NCI-H187 (cell line): ENCODE data around the gene ZNF230.
A peak's percentile ranks its signal among the peaks of the same experiment; 100 is the strongest.

Source experiments
- DNase-seq, 2 experiments: peaks; one replicate each; lab custom pipeline; 2025; lab: John Stamatoyannopoulos, UW

Gene ZNF230

GRCh38 chr19:44002566-44003460 is at the start of gene ZNF230:
Gene ZNF230, plus strand, starts transcription at chr19:44002957. Its CDS starts 4,122 bp downstream, at chr19:44007079.
- DNase-seq = peak; percentile 68 to 84

- DNase-seq = no peak
These were observed 45.9 kb upstream of the ZNF230 start for GRCh38 chr19:43956827-43957226.

DNA sequence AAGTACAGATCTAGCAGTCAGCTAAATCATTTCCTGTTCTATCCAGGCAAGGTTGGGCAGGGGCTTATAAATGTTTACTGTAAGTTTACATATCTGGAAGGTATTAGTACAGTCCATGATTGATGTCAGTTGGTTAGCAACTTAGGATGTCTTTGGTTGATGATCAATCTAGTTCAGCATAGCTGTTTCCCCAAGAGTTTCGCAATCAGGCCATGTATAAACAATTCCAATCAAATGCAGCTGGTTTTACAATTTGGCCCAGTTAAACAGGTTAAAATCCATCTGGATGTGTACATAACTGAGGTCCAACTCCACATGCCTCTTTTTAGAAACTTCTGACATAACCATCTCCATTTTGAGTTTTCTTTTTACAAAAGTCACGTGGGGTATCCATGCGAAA is 44.9 kb upstream of the ZNF230 start:
- DNase-seq = no peak

- DNase-seq = no peak
These were observed 42.3 kb upstream of the ZNF230 start for GRCh38 chr19:43960411-43960810.

- no peak for DNase-seq
These were observed 36.6 kb upstream of the ZNF230 start for GRCh38 chr19:43966079-43966694.

GRCh38 chr19:43976732-43977131 is 26.0 kb upstream of the ZNF230 start:
- DNase-seq = no peak

GRCh38 chr19:43983544-43983911 is 19.2 kb upstream of the ZNF230 start:
- DNase-seq = no peak

DNA sequence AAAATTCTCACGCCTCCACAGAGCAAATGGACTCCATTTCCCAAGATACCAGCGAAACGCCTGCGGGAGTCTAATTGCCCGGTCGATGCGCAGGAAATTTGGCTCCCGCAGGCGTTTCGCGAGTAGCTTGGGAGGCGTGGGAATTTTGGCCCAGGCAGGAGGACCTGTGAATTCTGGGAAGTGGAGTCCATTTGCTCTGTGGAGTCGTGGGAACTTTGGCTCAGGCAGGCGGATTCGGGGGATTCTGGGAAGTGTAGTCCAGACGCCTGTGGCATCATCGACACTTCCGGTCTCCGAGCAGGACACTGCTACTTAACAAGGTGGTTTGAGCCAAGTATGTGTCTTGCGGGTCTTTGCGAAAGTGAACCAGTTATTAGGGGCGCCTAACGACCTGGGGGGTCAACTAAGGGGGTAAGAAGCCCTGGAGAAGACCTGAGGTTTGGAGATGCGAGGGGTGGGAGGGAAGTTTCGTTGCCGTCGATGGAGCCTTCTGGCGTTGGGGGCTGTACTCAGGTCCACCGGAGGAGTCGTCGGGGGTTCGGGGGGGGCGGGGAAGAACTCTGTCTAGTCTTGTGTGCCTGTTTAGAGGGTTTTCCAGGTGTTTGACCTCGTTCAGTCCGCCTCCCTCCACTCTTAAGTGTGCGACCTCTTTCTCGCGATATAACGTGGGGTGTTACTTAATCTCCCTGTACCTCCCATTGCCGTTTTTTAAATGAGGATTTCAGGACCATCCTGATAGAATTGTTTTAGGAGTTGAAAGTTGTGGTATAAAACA is 18.7 kb upstream of the ZNF230 start, which contains the start of gene ZNF155:
TSS of gene ZNF155 (plus strand) at position 277 of the 775 bp plus-strand sequence. CDS start 4,356 bp downstream, outside the sequence.
- peak; percentile 80 to 94 for DNase-seq

GRCh38 chr19:43984687-43985000 is 18.1 kb upstream of the ZNF230 start:
- DNase-seq = no peak

DNA sequence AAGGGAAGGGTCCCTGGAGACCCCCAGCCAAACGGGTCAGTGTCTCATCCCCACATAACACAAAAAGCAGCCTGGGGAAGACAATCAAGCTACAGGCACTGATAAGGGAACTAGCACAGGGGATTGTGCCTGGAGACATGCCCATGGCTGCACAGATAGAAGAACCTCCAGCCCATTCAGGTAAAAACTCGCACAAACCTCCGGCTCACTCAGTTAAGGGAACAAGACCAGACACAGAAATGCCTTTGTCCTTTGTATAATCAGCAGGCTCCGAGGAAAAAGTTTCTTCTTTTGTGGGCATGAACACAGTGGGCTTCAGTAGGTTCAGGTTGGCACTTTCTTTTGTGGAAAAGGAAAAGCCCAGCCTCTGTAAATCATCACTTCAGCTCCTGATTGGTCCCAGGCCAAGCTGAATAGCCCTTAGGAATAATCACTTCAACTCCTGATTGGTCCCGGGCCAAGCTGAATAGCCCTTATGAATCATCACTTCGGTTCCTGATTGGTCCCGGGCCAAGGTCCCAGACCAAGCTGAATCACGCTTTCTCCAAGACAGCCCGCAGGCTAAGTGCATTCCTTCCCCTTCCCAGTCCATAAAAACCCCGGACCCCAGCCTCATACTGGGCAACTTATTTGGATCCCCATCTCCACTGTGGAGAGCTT is 5.0 kb upstream of the ZNF230 start:
- no peak for DNase-seq

DNA sequence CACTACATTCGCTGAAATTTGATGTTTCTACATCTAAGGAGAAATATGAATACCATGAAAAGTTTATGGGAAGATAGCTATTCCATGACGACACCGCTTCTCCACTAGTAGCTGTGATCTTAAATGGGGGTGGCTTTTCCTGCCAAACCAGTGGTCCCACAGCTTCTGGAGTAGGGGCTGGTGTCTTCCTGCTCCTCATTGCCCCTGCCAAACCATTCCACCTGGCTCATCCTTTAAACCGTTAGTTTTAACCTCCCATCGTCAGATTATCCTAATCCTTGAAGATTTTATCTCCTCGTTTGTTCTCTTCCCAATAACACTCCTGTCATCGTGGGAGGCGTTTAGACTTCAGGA is 568 bp upstream of the ZNF230 start:
- DNase-seq = no peak

- DNase-seq = no peak
These were observed 778 bp downstream of the ZNF230 start for GRCh38 chr19:44003461-44004009.

DNA sequence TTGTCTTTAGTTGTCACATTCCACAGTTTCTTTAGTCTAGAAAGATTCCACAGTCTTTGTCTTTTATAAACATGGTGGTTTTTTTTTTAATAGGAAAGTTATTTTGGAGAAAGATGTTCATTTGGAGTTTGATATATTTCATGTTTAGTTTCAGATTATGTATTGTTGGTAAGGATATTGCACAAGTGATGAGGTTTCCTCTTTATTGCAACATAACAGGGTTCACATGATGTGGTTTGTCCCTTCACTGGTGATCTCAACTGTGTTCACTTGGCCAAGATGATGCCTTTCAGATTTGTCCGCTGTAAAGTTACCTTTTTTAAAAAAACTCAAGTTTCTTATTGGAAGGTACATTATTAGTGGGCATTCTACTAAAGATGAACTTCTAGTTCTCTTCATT is 3.2 kb downstream of the ZNF230 start:
- DNase-seq = no peak

DNA sequence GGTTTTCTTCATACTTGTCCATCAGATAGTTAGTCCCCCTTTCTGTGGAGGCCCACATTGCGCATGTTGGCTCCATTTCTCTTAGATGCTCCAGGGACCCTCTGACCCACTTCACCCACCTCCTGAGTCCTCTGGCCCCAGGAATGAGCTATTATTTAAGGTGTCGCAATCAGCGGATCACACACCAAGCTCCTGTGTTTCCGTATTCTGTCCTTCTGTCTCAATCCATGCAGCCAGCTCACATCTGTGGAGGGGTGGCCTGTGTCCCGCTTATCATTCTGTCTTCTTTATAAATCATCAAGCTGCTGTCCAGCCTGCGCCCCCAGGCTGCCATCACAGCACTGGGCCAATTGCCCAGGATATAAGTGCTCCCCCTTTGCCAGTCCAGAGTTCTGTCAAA is 4.7 kb downstream of the ZNF230 start:
- DNase-seq = no peak

DNA sequence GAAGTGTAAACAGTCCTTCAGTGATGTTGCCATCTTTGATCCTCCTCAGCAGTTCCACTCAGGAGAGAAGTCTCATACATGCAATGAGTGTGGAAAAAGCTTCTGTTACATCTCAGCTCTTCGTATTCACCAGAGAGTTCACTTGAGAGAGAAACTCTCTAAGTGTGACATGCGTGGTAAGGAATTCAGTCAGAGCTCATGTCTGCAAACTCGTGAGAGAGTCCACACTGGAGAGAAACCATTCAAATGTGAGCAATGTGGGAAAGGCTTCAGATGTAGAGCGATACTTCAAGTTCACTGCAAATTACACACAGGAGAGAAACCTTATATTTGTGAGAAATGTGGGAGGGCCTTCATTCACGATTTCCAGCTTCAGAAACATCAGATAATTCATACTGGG is 7.7 kb downstream of the ZNF230 start:
- no peak for DNase-seq

DNA sequence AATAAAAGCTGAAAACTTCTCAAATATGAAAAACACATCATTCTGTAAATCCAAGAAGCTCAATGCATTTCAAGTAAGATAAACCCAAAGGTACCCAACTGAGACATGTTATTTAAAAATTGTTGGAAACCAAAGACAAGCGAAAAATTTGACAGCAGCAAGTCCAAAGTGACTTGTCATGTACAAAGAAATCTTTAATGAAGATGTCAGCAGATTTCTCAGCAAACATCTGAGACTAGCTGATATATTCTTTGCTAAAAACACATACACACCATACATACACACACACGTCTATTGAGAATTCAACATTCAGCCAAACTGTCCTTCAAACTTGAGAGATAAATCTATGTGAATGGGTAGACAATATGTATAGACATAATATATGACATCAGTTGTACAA is 16.7 kb downstream of the ZNF230 start:
- no peak for DNase-seq

DNA sequence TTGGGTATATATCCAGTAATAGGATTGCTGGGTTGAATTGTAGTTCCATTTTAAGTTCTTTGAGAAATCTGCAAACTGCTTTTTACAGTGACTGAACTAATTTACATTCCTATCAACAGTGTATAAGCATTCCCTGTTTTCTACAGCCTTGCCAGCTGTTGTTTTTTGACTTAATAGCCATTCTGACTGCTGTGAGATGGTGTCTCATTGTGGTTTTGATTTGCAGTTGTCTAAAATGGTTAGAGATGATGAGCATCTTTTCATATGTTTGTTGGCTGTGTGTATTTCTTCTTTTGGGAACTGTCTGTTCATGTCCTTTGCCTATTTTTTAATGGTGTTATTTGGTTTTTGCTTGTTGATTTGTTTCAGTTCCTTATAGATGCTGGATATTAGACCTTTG is 18.5 kb downstream of the ZNF230 start:
- no peak for DNase-seq

- no peak for DNase-seq
These were observed 22.1 kb downstream of the ZNF230 start for GRCh38 chr19:44024900-44025216.

DNA sequence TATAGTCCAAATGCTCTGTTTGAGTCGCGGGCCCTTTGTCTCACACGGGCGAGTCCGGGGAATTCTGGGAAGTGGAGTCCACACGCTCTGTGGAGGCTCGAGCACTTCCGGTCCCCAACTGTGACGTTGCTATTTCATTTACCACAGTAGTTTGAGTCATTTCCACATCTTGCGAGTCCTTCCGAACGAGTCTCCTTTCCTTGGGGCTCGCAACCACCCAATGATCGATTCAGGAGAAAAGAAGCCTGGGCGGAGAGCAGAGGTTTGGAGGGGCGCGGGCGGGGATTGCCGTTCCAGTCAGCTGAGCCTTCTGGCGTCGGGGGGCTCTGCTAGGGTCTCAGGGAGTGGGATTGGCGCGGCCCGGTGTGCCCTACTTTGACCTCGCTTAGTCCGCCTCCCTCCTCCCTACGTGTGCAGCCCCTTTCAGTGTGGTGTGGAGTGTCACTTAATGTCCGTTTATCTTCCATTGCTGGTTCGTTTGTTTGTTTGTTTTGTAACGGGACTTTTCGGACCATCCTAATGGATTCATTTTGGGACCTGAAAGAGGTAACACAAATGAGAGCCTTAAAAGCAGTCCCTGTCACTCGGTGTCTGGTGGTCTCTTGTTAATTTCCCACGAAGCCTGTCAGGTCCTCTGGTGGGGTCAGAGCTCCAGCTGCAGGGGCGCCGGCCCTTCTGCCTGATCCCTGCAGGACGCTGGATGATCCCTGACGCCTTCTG is 22.6 kb downstream of the ZNF230 start, which contains the start of gene ZNF222:
TSS of gene ZNF222 (plus strand) at position 163 of the 720 bp plus-strand sequence. CDS start at position 221, 58 bp downstream.
- peak; percentile 31 to 56 for DNase-seq

GRCh38 chr19:44026622-44027021 is 23.9 kb downstream of the ZNF230 start:
- DNase-seq = no peak

- no peak for DNase-seq
These were observed 29.3 kb downstream of the ZNF230 start for GRCh38 chr19:44032001-44032610.
